K562 (cell line): ENCODE data around the gene DEDD2.

Experiments
- CTCF ChIP-seq, 3 experiments: IDR thresholded peaks in 2 of 3; conservative IDR thresholded peaks in 1 of 3; 2 replicates each; pipeline ENCODE4 v1.5.1; 2011 to 2012; ENCODE audit warnings: low read length in 3 of 3, mild to moderate bottlenecking in 3 of 3, control low read depth in 2 of 3, improper control_type of control experiment in 1 of 3, inconsistent platforms in 1 of 3, low read depth in 1 of 3, mixed read lengths in 1 of 3, moderate library complexity in 1 of 3; ENCODE audit not compliant: insufficient read depth in 2 of 3
- KLF13 ChIP-seq: fragments of 450-650 bp; IDR thresholded peaks from 2 replicates; pipeline ENCODE4 v1.6.1; 2016; ENCODE audit warnings: missing genetic modification characterization, low read depth, mild to moderate bottlenecking, missing compliant biosample characterization, moderate library complexity, borderline replicate concordance
- POLR2A ChIP-seq: fragments of 450-650 bp; conservative IDR thresholded peaks from 2 replicates; pipeline ENCODE4 v1.6.1; 2016
- PURB ChIP-seq: sonication (generic); formaldehyde crosslinking; IDR thresholded peaks from 2 replicates; pipeline ENCODE4 v1.9.0; 2021; ENCODE audit warnings: low read depth, mild to moderate bottlenecking, missing genetic modification reagents
- TARDBP ChIP-seq: fragments of 450-650 bp; IDR thresholded peaks from 2 replicates; pipeline ENCODE4 v1.6.1; 2016
- USF2 ChIP-seq: sonication (generic); formaldehyde crosslinking; IDR thresholded peaks from 2 replicates; pipeline ENCODE4 v1.5.0; 2020; ENCODE audit warnings: missing genetic modification reagents

GRCh38 chr19:42198676-42199439, 18.6 kb downstream of the DEDD2 start:
- no peak for TF ChIP-seq CTCF (IDR thresholded peaks at IDR 0.05 in 2 of 3, conservative IDR thresholded peaks at IDR 0.05 in 1 of 3; ENCODE audit: insufficient read depth in 2 of 3, low read depth in 1 of 3, low read length in 3 of 3)
- no peak for TF ChIP-seq USF2
- no peak for TF ChIP-seq KLF13
- no peak for TF ChIP-seq PURB (CRISPR knock-in tag)
- no peak for TF ChIP-seq TARDBP
- no peak for TF ChIP-seq POLR2A
